G401 (cell line): ENCODE data around the gene CD37. TPM values are rescaled to one million over a fixed set of nuclear protein-coding genes. Genes with fewer than 3 reads are reported as not detected.
A peak's percentile ranks its signal among the peaks of the same experiment; 100 is the strongest.
"Not testable (repeated sequence)": the region's sequence is repeated elsewhere in the genome, so short reads cannot be mapped to it uniquely, and the experiment has no call there.

Experiments used
- DNase-seq: peaks from one replicate; pipeline ENCODE4 v3.0.0-alpha.2; 2015; ENCODE audit warnings: low spot score
- in situ Hi-C: cut with HindIII; loops from 2 replicates; pipeline ENCODE4 v1.10.0; 2016; ENCODE audit warnings: low sequenced_read_pairs, mixed read lengths
- total RNA-seq: library from RNA; depleted of rRNA; stranded (reverse); fragments of >200 nt; shearing (Covaris generic); gene quantifications from 2 replicates; pipeline ENCODE4 v1.2.3, GENCODE V29; 2014

The CD37 gene
- total RNA-seq, 1 experiment from 2014 or later = not detected

GRCh38 chr19:49326165-49326704, 9.0 kb upstream of the CD37 start:
- no peak for DNase-seq
- in situ Hi-C loops = loop anchor here (10.0 kb wide), 1 partner anchor 61 kb away; no protein-coding TSS in a partner anchor

GRCh38 chr19:49327878-49328544, 7.2 kb upstream of the CD37 start:
- DNase-seq = no peak
- in situ Hi-C loops = loop anchor here (10.0 kb wide), 1 partner anchor 63 kb away; no protein-coding TSS in a partner anchor

- DNase-seq = no peak
- in situ Hi-C loops = loop anchor here (10.0 kb wide), 1 partner anchor 64 kb away; no protein-coding TSS in a partner anchor
Measured at GRCh38 chr19:49328741-49329140, 6.5 kb upstream of the CD37 start.

- DNase-seq, in situ Hi-C loops: not testable (repeated sequence)
Measured at GRCh38 chr19:49331187-49331586, 4.0 kb upstream of the CD37 start.

GRCh38 chr19:49331616-49332055, 3.6 kb upstream of the CD37 start:
- peak; percentile 55 for DNase-seq
- in situ Hi-C loops = no loop called here

GRCh38 chr19:49332691-49333417, 2.4 kb upstream of the CD37 start:
- in situ Hi-C loops, DNase-seq: not testable (repeated sequence)

- DNase-seq = no peak
- in situ Hi-C loops = no loop called here
Measured at GRCh38 chr19:49333418-49333805, 1.8 kb upstream of the CD37 start.

- DNase-seq = no peak
- in situ Hi-C loops = no loop called here
Measured at GRCh38 chr19:49333811-49334288, 1.4 kb upstream of the CD37 start.

GRCh38 chr19:49335784-49336481, 727 bp downstream of the CD37 start:
- DNase-seq = no peak
- in situ Hi-C loops = no loop called here

GRCh38 chr19:49336482-49337266, 1.5 kb downstream of the CD37 start:
- DNase-seq = no peak
- in situ Hi-C loops = no loop called here

- in situ Hi-C loops = no loop called here
- no peak for DNase-seq
Measured at GRCh38 chr19:49337267-49338022, 2.2 kb downstream of the CD37 start.

GRCh38 chr19:49338023-49338677, 2.9 kb downstream of the CD37 start:
- in situ Hi-C loops = no loop called here
- DNase-seq = no peak

- DNase-seq = no peak
- in situ Hi-C loops = no loop called here
Measured at GRCh38 chr19:49338691-49339300, 3.6 kb downstream of the CD37 start.

- DNase-seq = peak; percentile 60
- in situ Hi-C loops = no loop called here
Measured at GRCh38 chr19:49339301-49340068, 4.3 kb downstream of the CD37 start.

- in situ Hi-C loops = no loop called here
- no peak for DNase-seq
Measured at GRCh38 chr19:49340069-49340864, 5.1 kb downstream of the CD37 start.
